ENCODE data around the gene RBMS3.

The RBMS3 gene

GRCh38 chr3:29827756-29828155, 546.9 kb downstream of the RBMS3 start:
- DNase-seq, result no peak

GRCh38 chr3:29829340-29829739, 548.5 kb downstream of the RBMS3 start:
- DNase-seq, result no peak

GRCh38 chr3:29850641-29851040, 569.8 kb downstream of the RBMS3 start:
- no peak for DNase-seq

- DNase-seq, result no peak
Measured at GRCh38 chr3:29852767-29853166, 571.9 kb downstream of the RBMS3 start.

- no peak for DNase-seq
Measured at GRCh38 chr3:29853841-29854397, 573.0 kb downstream of the RBMS3 start.

- DNase-seq, result no peak
Measured at GRCh38 chr3:29854821-29855220, 574.0 kb downstream of the RBMS3 start.

GRCh38 chr3:29859726-29860270, 578.9 kb downstream of the RBMS3 start:
- no peak for DNase-seq

GRCh38 chr3:29864809-29865208, 583.9 kb downstream of the RBMS3 start:
- DNase-seq, result no peak

GRCh38 chr3:29868543-29869101, 587.8 kb downstream of the RBMS3 start:
- no peak for DNase-seq

GRCh38 chr3:29870136-29870535, 589.3 kb downstream of the RBMS3 start:
- DNase-seq, result no peak

- no peak for DNase-seq
Measured at GRCh38 chr3:29871087-29871486, 590.2 kb downstream of the RBMS3 start.

GRCh38 chr3:29880809-29881208, 599.9 kb downstream of the RBMS3 start:
- DNase-seq, result no peak

- no peak for DNase-seq
Measured at GRCh38 chr3:29887451-29887850, 606.6 kb downstream of the RBMS3 start.

- no peak for DNase-seq
Measured at GRCh38 chr3:29889215-29889614, 608.3 kb downstream of the RBMS3 start.

GRCh38 chr3:29890801-29891200, 609.9 kb downstream of the RBMS3 start:
- DNase-seq, result no peak

- no peak for DNase-seq
Measured at GRCh38 chr3:29892976-29893554, 612.2 kb downstream of the RBMS3 start.

- no peak for DNase-seq
Measured at GRCh38 chr3:29896856-29897255, 616.0 kb downstream of the RBMS3 start.

GRCh38 chr3:29898171-29898965, 617.5 kb downstream of the RBMS3 start:
- DNase-seq, result peak; percentile 53

GRCh38 chr3:29899021-29899420, 618.1 kb downstream of the RBMS3 start:
- DNase-seq, result no peak

- peak; percentile 52 for DNase-seq
Measured at GRCh38 chr3:29901097-29901496, 620.2 kb downstream of the RBMS3 start.

GRCh38 chr3:29903600-29903999, 622.7 kb downstream of the RBMS3 start:
- no peak for DNase-seq

- DNase-seq, result no peak
Measured at GRCh38 chr3:29906906-29907305, 626.0 kb downstream of the RBMS3 start.

GRCh38 chr3:29912600-29913288, 631.9 kb downstream of the RBMS3 start:
- no peak for DNase-seq
